GM12892 (cell line): ENCODE results near the gene MAPRE3.

Source experiments
- POLR2A ChIP-seq: IDR thresholded peaks from 2 replicates; pipeline ENCODE4 v1.6.1; 2011; ENCODE audit warnings: low read depth, low read length, control low read depth
- POLR2AphosphoS5 ChIP-seq: IDR thresholded peaks from 2 replicates; pipeline ENCODE4 v1.6.1; 2011; ENCODE audit warnings: low read depth, low read length, control low read depth
- TAF1 ChIP-seq: IDR thresholded peaks from 2 replicates; pipeline ENCODE4 v1.6.1; 2011; ENCODE audit warnings: low read depth, mild to moderate bottlenecking, control low read depth, low read length, borderline replicate concordance

GRCh38 chr2:27018142-27018541, 47.7 kb downstream of the MAPRE3 start:
- TF ChIP-seq POLR2A (no peak), POLR2AphosphoS5 (no peak), TAF1 (no peak)
